Effector memory CD8-positive, alpha-beta T cell (primary cell): Measurements from ENCODE around the gene RAB43.

Source experiments
- ATAC-seq: fragments of 150-1000 bp; cut with Tn5 transposase; replicated peaks from 2 replicates; pipeline ENCODE4 v1.10.0; 2021; ENCODE audit warnings: mild to moderate bottlenecking, moderate library complexity
- DNase-seq, 3 experiments: peaks; one replicate each; pipeline ENCODE4 v3.0.0; 2021
- H3K27ac Mint-ChIP-seq, 2 donors: one replicate each; pipeline ENCODE4 v1.8.0; 2022; ENCODE audit warnings: mild to moderate bottlenecking in 2 of 2, mixed read lengths in 2 of 2, moderate library complexity in 2 of 2
- H3K27me3 Mint-ChIP-seq, 2 donors: one replicate each; pipeline ENCODE4 v1.8.0; 2022; ENCODE audit warnings: mixed read lengths in 2 of 2
- H3K36me3 Mint-ChIP-seq: one replicate; pipeline ENCODE4 v1.8.0; 2022; ENCODE audit warnings: mild to moderate bottlenecking, moderate library complexity, mixed read lengths; ENCODE audit not compliant: insufficient read depth
- H3K4me1 Mint-ChIP-seq, 2 donors: one replicate each; pipeline ENCODE4 v1.8.0; 2022; ENCODE audit warnings: low read depth in 2 of 2, mixed read lengths in 2 of 2
- H3K4me3 Mint-ChIP-seq, 2 donors: one replicate each; pipeline ENCODE4 v1.8.0; 2022; ENCODE audit warnings: mild to moderate bottlenecking in 2 of 2, mixed read lengths in 2 of 2, moderate library complexity in 2 of 2
- H3K9me3 Mint-ChIP-seq, 2 donors: one replicate each; pipeline ENCODE4 v1.8.0; 2022; ENCODE audit warnings: mixed read lengths in 2 of 2

The RAB43 gene

GRCh38 chr3:129040579-129041300 is 80.9 kb downstream of the RAB43 start:
- no peak overlapping the region for H3K4me3 Mint-ChIP-seq
- H3K27me3 Mint-ChIP-seq, result peaks cover 21 to 40% of the 10 kb centered on the region in 2 donors

GRCh38 chr3:129040039-129040336 is 81.6 kb downstream of the RAB43 start:
- DNase-seq (no peak), ATAC-seq (no peak)
- H3K36me3 Mint-ChIP-seq, result peaks cover 6% of the 10 kb centered on the region
- H3K27me3 Mint-ChIP-seq, result peaks cover 21 to 40% of the 10 kb centered on the region in 2 donors
- H3K4me3 Mint-ChIP-seq, result no peak overlapping the region
- H3K4me1 Mint-ChIP-seq, result peaks cover 2 to 4% of the 10 kb centered on the region in 2 donors
- no peaks in the 10 kb centered on the region for H3K9me3 Mint-ChIP-seq
- H3K27ac Mint-ChIP-seq, result no peak overlapping the region

More at GRCh38 chr3:129040579-129041300, 80.9 kb downstream of the RAB43 start:
- no peak overlapping the region for H3K27ac Mint-ChIP-seq
- ATAC-seq, result no peak
- H3K36me3 Mint-ChIP-seq, result peaks cover 6% of the 10 kb centered on the region
- DNase-seq, result no peak
- no peaks in the 10 kb centered on the region for H3K9me3 Mint-ChIP-seq
- H3K4me1 Mint-ChIP-seq, result peaks cover 2 to 5% of the 10 kb centered on the region in 2 donors

- ATAC-seq (no peak), DNase-seq (no peak)
- H3K27ac Mint-ChIP-seq, result no peak overlapping the region
- peaks cover 0 to 2% of the 10 kb centered on the region in 2 donors for H3K4me1 Mint-ChIP-seq
- H3K27me3 Mint-ChIP-seq, result peaks cover 21 to 40% of the 10 kb centered on the region in 2 donors
- no peaks in the 10 kb centered on the region for H3K9me3 Mint-ChIP-seq
- peaks cover 2% of the 10 kb centered on the region for H3K36me3 Mint-ChIP-seq
- no peak overlapping the region for H3K4me3 Mint-ChIP-seq
These were observed 82.1 kb downstream of the RAB43 start for GRCh38 chr3:129039271-129040038.

- Mint-ChIP-seq H3K4me1 (peaks cover 0 to 2% of the 10 kb centered on the region in 2 donors), H3K4me3 (no peak overlapping the region), H3K27ac (no peak overlapping the region)
These were observed 83.3 kb downstream of the RAB43 start for GRCh38 chr3:129038121-129038855.

More at GRCh38 chr3:129038121-129038855, 83.3 kb downstream of the RAB43 start:
- peaks cover 21 to 40% of the 10 kb centered on the region in 2 donors for H3K27me3 Mint-ChIP-seq
- peaks cover 2% of the 10 kb centered on the region for H3K36me3 Mint-ChIP-seq
- DNase-seq (no peak), ATAC-seq (no peak)
- H3K9me3 Mint-ChIP-seq, result no peaks in the 10 kb centered on the region
